Stimulated activated CD8-positive, alpha-beta memory T cell treated with anti-CD3 and anti-CD28 coated beads, Interleukin-4, amount 100 ng/mL, for 4 hours (primary cell): Measurements from ENCODE around the gene MYO1F.

ENCODE experiments used
- DNase-seq, 2 donors: peaks; one replicate each; pipeline ENCODE4 v3.0.0-alpha.2; 2020; ENCODE audit warnings: low read depth in 2 of 2, low spot score in 1 of 2

Gene MYO1F

DNA sequence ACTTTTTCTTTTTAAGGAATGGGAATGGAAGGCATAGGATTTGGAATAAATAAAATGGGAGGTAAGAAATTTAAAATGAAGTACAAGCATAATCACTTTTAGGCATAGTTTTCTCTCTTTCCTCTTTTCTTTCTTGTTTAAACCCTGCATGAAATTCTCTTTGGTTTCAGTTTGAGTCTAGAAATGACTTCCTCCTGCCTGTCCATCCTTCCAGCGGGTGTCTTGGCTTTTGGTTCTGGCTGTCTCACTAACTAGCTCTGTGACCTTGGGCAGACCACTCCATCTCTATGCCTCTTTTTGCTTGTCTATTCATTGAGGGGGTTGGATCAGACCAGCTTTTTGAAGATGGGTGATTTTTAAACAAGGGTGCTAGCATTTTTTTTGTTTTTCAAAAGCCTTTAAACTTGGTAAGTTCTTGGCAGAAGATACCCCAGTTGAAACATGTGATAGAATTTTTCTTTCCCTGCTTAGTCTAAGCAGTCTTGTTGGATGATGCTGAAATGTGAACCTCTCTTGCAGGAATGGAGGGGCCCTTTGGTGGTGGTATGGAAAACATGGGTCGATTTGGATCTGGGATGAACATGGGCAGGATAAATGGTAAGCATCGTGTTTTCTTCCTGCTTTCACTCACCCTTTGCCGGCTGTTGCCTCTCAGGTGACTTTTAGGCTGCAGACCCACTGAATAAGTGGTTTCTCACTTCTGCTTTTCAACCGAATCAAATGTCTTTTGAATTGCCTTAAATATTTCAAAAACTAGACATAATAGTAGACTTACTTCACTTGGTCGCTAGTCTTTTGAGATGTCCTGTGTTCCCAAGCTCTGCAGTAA lies 103.4 kb downstream of the MYO1F start:
- no peak for DNase-seq
